Astrocyte (in vitro differentiated cells and primary cell): ENCODE results near the gene DMRTA2. TPM values are rescaled to one million over a fixed set of nuclear protein-coding genes. Genes with fewer than 3 reads are reported as not detected.

Source experiments
- DNase-seq: peaks from one replicate; pipeline ENCODE4 v3.0.0-alpha.2; 2010; ENCODE audit warnings: low read depth
- FAIRE-seq: peaks from 2 replicates; lab custom pipeline; 2011; peaks lifted over from hg19 to GRCh38; lab: Jason Lieb, UNC
- H2AFZ ChIP-seq: 2 replicates; pipeline ENCODE4 v1.6.0; 2012; ENCODE audit warnings: low read depth, low read length, inconsistent platforms
- H3K27ac ChIP-seq: 2 replicates; pipeline ENCODE4 v1.5.1; 2011; ENCODE audit warnings: low read depth, low read length, inconsistent platforms
- H3K27me3 ChIP-seq: 2 replicates; pipeline ENCODE4 v1.6.0; 2011; ENCODE audit warnings: low read length, inconsistent platforms; ENCODE audit not compliant: insufficient read depth
- H3K36me3 ChIP-seq: 2 replicates; pipeline ENCODE4 v1.5.1; 2011; ENCODE audit warnings: low read length, inconsistent platforms; ENCODE audit not compliant: insufficient read depth
- H3K4me1 ChIP-seq: 2 replicates; pipeline ENCODE4 v1.5.1; 2011; ENCODE audit warnings: low read length, inconsistent platforms; ENCODE audit not compliant: insufficient read depth
- H3K4me2 ChIP-seq: 2 replicates; pipeline ENCODE4 v1.6.0; 2012; ENCODE audit warnings: low read length, inconsistent platforms
- H3K4me3 ChIP-seq: 2 replicates; pipeline ENCODE4 v1.5.1; 2011; ENCODE audit warnings: low read depth, mild to moderate bottlenecking, low read length, inconsistent platforms; ENCODE audit not compliant: insufficient read depth
- H3K79me2 ChIP-seq: 2 replicates; pipeline ENCODE4 v1.6.0; 2012; ENCODE audit warnings: mild to moderate bottlenecking, low read length, inconsistent platforms; ENCODE audit not compliant: insufficient read depth
- H3K9ac ChIP-seq: 2 replicates; pipeline ENCODE4 v1.6.0; 2012; ENCODE audit warnings: mild to moderate bottlenecking, low read length, inconsistent platforms
- H3K9me3 ChIP-seq: 2 replicates; pipeline ENCODE4 v1.5.1; 2012; ENCODE audit warnings: low read depth, mild to moderate bottlenecking, low read length, inconsistent platforms; ENCODE audit not compliant: insufficient read depth
- H4K20me1 ChIP-seq: 2 replicates; pipeline ENCODE4 v1.6.0; 2012; ENCODE audit warnings: low read length, inconsistent platforms; ENCODE audit not compliant: insufficient read depth
- H3K27ac Mint-ChIP-seq: one replicate; pipeline ENCODE4 v1.8.0; 2021; ENCODE audit warnings: mild to moderate bottlenecking, mixed read lengths; ENCODE audit not compliant: unreplicated experiment
- H3K27me3 Mint-ChIP-seq: one replicate; pipeline ENCODE4 v1.8.0; 2021; ENCODE audit warnings: low read depth, mixed read lengths; ENCODE audit not compliant: unreplicated experiment
- H3K36me3 Mint-ChIP-seq: one replicate; pipeline ENCODE4 v1.8.0; 2021; ENCODE audit warnings: low read depth, mixed read lengths; ENCODE audit not compliant: unreplicated experiment
- H3K4me1 Mint-ChIP-seq: one replicate; pipeline ENCODE4 v1.8.0; 2021; ENCODE audit warnings: low read depth, mixed read lengths; ENCODE audit not compliant: unreplicated experiment
- H3K4me3 Mint-ChIP-seq: one replicate; pipeline ENCODE4 v1.8.0; 2021; ENCODE audit warnings: mild to moderate bottlenecking, moderate library complexity, mixed read lengths; ENCODE audit not compliant: unreplicated experiment
- H3K9me3 Mint-ChIP-seq: one replicate; pipeline ENCODE4 v1.8.0; 2021; ENCODE audit warnings: mild to moderate bottlenecking, mixed read lengths; ENCODE audit not compliant: unreplicated experiment
- EZH2 ChIP-seq: IDR thresholded peaks from 2 replicates; pipeline ENCODE4 v1.6.1; 2012; ENCODE audit warnings: mild to moderate bottlenecking, low read length, inconsistent platforms; ENCODE audit not compliant: insufficient read depth
- total RNA-seq: library from RNA; stranded (reverse); gene quantifications from 2 replicates; pipeline ENCODE4 v1.2.1, GENCODE V29; 2021
- TF ChIP-seq, protein P1 (sequence below): IDR thresholded peaks from 2 replicates; pipeline ENCODE4 v1.5.1; 2011; ENCODE audit warnings: low read depth, mild to moderate bottlenecking, inconsistent platforms, low read length, moderate library complexity; ENCODE audit not compliant: insufficient read depth

The DMRTA2 gene
- total RNA-seq, 1 donor from 2014 or later: not detected

DNA sequence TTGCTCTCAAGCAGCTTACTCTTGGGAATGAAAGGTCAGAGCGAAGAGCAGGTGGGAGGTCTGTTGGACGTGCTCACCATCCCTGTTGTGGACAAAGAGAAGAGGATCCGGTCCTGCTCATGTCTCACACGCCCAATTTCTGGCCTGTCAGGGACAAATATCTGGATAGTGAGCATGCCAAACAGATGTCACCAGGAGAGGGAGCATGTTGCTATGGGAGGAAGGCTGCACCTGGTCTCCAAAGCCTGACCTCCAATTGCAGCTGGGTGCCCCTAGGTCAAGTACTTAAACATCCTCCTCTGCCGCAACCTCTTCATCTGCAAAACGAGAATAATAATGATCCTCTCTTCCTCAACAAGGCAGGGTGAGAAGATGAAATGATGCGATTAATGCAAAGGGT, 53.4 kb downstream of the DMRTA2 start:
- H3K4me1 Mint-ChIP-seq: no peaks in the 10 kb centered on the region
- Histone ChIP-seq H3K4me3 (no peak overlapping the region), H3K9ac (no peak overlapping the region), H3K79me2 (no peaks in the 10 kb centered on the region), H3K27me3 (peaks cover 21% of the 10 kb centered on the region), H3K9me3 (no peaks in the 10 kb centered on the region), H3K4me1 (no peaks in the 10 kb centered on the region), H3K4me2 (no peak overlapping the region), H2AFZ (no peak overlapping the region), H3K36me3 (no peaks in the 10 kb centered on the region), H4K20me1 (no peaks in the 10 kb centered on the region), H3K27ac (no peak overlapping the region)
- DNase-seq (no peak), FAIRE-seq (no peak)
- no peak overlapping the region for H3K27ac Mint-ChIP-seq
- H3K4me3 Mint-ChIP-seq: no peak overlapping the region
- no peaks in the 10 kb centered on the region for H3K36me3 Mint-ChIP-seq
- H3K27me3 Mint-ChIP-seq: peaks cover 22% of the 10 kb centered on the region
- TF ChIP-seq EZH2: no peak
- TF ChIP-seq, protein P1, sequence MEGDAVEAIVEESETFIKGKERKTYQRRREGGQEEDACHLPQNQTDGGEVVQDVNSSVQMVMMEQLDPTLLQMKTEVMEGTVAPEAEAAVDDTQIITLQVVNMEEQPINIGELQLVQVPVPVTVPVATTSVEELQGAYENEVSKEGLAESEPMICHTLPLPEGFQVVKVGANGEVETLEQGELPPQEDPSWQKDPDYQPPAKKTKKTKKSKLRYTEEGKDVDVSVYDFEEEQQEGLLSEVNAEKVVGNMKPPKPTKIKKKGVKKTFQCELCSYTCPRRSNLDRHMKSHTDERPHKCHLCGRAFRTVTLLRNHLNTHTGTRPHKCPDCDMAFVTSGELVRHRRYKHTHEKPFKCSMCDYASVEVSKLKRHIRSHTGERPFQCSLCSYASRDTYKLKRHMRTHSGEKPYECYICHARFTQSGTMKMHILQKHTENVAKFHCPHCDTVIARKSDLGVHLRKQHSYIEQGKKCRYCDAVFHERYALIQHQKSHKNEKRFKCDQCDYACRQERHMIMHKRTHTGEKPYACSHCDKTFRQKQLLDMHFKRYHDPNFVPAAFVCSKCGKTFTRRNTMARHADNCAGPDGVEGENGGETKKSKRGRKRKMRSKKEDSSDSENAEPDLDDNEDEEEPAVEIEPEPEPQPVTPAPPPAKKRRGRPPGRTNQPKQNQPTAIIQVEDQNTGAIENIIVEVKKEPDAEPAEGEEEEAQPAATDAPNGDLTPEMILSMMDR: no peak
- H3K9me3 Mint-ChIP-seq: peaks cover 4% of the 10 kb centered on the region

DNA sequence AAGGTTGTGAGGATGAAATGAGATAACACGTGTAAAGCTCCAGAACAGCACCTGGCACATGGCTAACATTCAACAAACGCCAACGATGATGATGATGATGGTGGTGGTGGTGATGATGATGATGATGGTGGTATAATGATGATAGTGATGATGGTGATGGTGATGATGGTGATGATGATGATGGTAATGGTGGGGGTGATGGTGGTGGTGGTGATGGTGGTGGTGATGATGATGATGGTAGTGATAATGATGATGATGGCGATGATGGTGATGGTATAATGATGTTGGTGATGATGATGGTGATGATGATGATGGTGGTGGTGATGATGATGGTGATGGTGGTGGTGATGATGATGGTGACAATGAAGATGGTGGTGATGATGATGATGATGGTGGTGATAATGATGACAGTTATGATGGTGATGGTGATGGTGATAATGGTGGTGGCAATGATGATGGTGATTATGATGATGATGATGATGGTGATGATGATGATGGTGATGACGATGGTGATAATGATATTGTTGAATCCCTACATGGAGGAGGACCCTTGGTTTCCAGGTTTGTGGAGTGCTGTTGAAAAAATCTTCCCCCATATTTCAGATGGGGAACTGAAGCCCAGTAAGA, 54.1 kb downstream of the DMRTA2 start:
- peak; percentile 68 for FAIRE-seq
- Histone ChIP-seq H3K9me3 (no peaks in the 10 kb centered on the region), H3K4me1 (no peaks in the 10 kb centered on the region), H3K27ac (no peak overlapping the region), H3K27me3 (peaks cover 21% of the 10 kb centered on the region), H3K79me2 (no peaks in the 10 kb centered on the region), H3K9ac (no peak overlapping the region), H2AFZ (no peak overlapping the region), H4K20me1 (no peaks in the 10 kb centered on the region), H3K4me3 (no peak overlapping the region), H3K36me3 (no peaks in the 10 kb centered on the region), H3K4me2 (no peak overlapping the region)
- Mint-ChIP-seq H3K9me3 (no peaks in the 10 kb centered on the region), H3K4me3 (no peak overlapping the region), H3K4me1 (no peaks in the 10 kb centered on the region), H3K36me3 (no peaks in the 10 kb centered on the region), H3K27me3 (peaks cover 24% of the 10 kb centered on the region), H3K27ac (no peak overlapping the region)
- DNase-seq: no peak
- TF ChIP-seq, protein P1: no peak
- TF ChIP-seq EZH2: no peak
